ENCODE results near the gene FAM237B.

FAM237B gene

GRCh38 chr7:90290244-90291113 lies 30.6 kb downstream of the FAM237B start:
- no peak for DNase-seq

- no peak for DNase-seq
These were observed 33.0 kb downstream of the FAM237B start for GRCh38 chr7:90288154-90288553.

- DNase-seq, result no peak
These were observed 44.9 kb downstream of the FAM237B start for GRCh38 chr7:90276033-90276728.

- no peak for DNase-seq
These were observed 46.9 kb downstream of the FAM237B start for GRCh38 chr7:90274161-90274560.

- DNase-seq, result no peak
These were observed 48.9 kb downstream of the FAM237B start for GRCh38 chr7:90272242-90272641.

GRCh38 chr7:90271753-90272152 lies 49.4 kb downstream of the FAM237B start:
- DNase-seq, result no peak

- no peak for DNase-seq
These were observed 50.5 kb downstream of the FAM237B start for GRCh38 chr7:90270431-90271178.

- no peak for DNase-seq
These were observed 51.9 kb downstream of the FAM237B start for GRCh38 chr7:90269163-90269562.

GRCh38 chr7:90267263-90267858 lies 53.7 kb downstream of the FAM237B start:
- no peak for DNase-seq

- DNase-seq, result no peak
These were observed 54.3 kb downstream of the FAM237B start for GRCh38 chr7:90266808-90267207.
